ENCODE results near the gene CA12. TPM values are rescaled to one million over a fixed set of nuclear protein-coding genes. Genes with fewer than 3 reads are reported as not detected.

The CA12 gene
- total RNA-seq, 1 experiment from 2014 or later = 0.97 TPM

GRCh38 chr15:63369296-63369695 lies 12.3 kb downstream of the CA12 start:
- no peak for DNase-seq (ENCODE audit: low spot score)
- POLR2A ChIA-PET (ENCODE audit: low non-redundant PET) = no interaction called here
- intact Hi-C loops (cut with micrococcal nuclease; ENCODE audit: unreplicated experiment) = no loop called here
- peaks cover 11% of the 10 kb centered on the region for H3K4me1 ChIP-seq (ENCODE audit: insufficient read depth, low read length, poor library complexity, severe bottlenecking)
- no peaks in the 10 kb centered on the region for H3K36me3 ChIP-seq (ENCODE audit: insufficient read depth, low read length, poor library complexity, severe bottlenecking)
- no peaks in the 10 kb centered on the region for H3K27me3 ChIP-seq (replicated peaks; ENCODE audit: insufficient read depth, low read depth, low read length, poor library complexity)
- TF ChIP-seq EZH2 (IDR thresholded peaks at IDR 0.05; ENCODE audit: borderline replicate concordance, low read depth, low read length, poor library complexity, severe bottlenecking) (no peak), CTCF (conservative IDR thresholded peaks at IDR 0.05; ENCODE audit: low read depth, low read length) (no peak)
- no peak overlapping the region for H3K27ac ChIP-seq (ENCODE audit: low read depth, low read length, poor library complexity, severe bottlenecking)
- BruUV-seq (replicated peaks) = no TSS peak
- no peaks in the 10 kb centered on the region for H3K9me3 ChIP-seq (ENCODE audit: low read depth, low read length, poor library complexity, severe bottlenecking)
- H3K4me3 ChIP-seq (ENCODE audit: low read depth, low read length, poor library complexity, severe bottlenecking) = no peak overlapping the region
- CTCF ChIA-PET = interaction anchor here (0.8 kb wide), 1 partner anchor 33 kb away, joined by 3 read pairs; no protein-coding TSS in a partner anchor

GRCh38 chr15:63368503-63368902 lies 13.1 kb downstream of the CA12 start:
- ChIA-PET POLR2A (ENCODE audit: low non-redundant PET) (no interaction called here), CTCF (interaction anchor here (0.8 kb wide), 1 partner anchor 34 kb away, joined by 3 read pairs; no protein-coding TSS in a partner anchor)
- no peak for TF ChIP-seq CTCF (conservative IDR thresholded peaks at IDR 0.05; ENCODE audit: low read depth, low read length)
- no peak for TF ChIP-seq EZH2 (IDR thresholded peaks at IDR 0.05; ENCODE audit: borderline replicate concordance, low read depth, low read length, poor library complexity, severe bottlenecking)
- H3K27ac ChIP-seq (ENCODE audit: low read depth, low read length, poor library complexity, severe bottlenecking) = no peak overlapping the region
- BruUV-seq (replicated peaks) = no TSS peak
- intact Hi-C loops (cut with micrococcal nuclease; ENCODE audit: unreplicated experiment) = no loop called here
- no peak overlapping the region for H3K4me3 ChIP-seq (ENCODE audit: low read depth, low read length, poor library complexity, severe bottlenecking)
- H3K9me3 ChIP-seq (ENCODE audit: low read depth, low read length, poor library complexity, severe bottlenecking) = no peaks in the 10 kb centered on the region
- H3K27me3 ChIP-seq (replicated peaks; ENCODE audit: insufficient read depth, low read depth, low read length, poor library complexity) = no peaks in the 10 kb centered on the region
- peaks cover 11% of the 10 kb centered on the region for H3K4me1 ChIP-seq (ENCODE audit: insufficient read depth, low read length, poor library complexity, severe bottlenecking)
- DNase-seq (ENCODE audit: low spot score) = no peak
- H3K36me3 ChIP-seq (ENCODE audit: insufficient read depth, low read length, poor library complexity, severe bottlenecking) = no peaks in the 10 kb centered on the region

- no peaks in the 10 kb centered on the region for H3K9me3 ChIP-seq (ENCODE audit: low read depth, low read length, poor library complexity, severe bottlenecking)
- no peak overlapping the region for H3K27ac ChIP-seq (ENCODE audit: low read depth, low read length, poor library complexity, severe bottlenecking)
- no peak for TF ChIP-seq EZH2 (IDR thresholded peaks at IDR 0.05; ENCODE audit: borderline replicate concordance, low read depth, low read length, poor library complexity, severe bottlenecking)
- no peak for TF ChIP-seq CTCF (conservative IDR thresholded peaks at IDR 0.05; ENCODE audit: low read depth, low read length)
- no peak overlapping the region for H3K4me3 ChIP-seq (ENCODE audit: low read depth, low read length, poor library complexity, severe bottlenecking)
- DNase-seq (ENCODE audit: low spot score) = no peak
- H3K4me1 ChIP-seq (ENCODE audit: insufficient read depth, low read length, poor library complexity, severe bottlenecking) = peaks cover 10% of the 10 kb centered on the region
- POLR2A ChIA-PET (ENCODE audit: low non-redundant PET) = no interaction called here
- CTCF ChIA-PET = no interaction called here
- intact Hi-C loops (cut with micrococcal nuclease; ENCODE audit: unreplicated experiment) = no loop called here
- no TSS peak for BruUV-seq (replicated peaks)
- no peaks in the 10 kb centered on the region for H3K27me3 ChIP-seq (replicated peaks; ENCODE audit: insufficient read depth, low read depth, low read length, poor library complexity)
- H3K36me3 ChIP-seq (ENCODE audit: insufficient read depth, low read length, poor library complexity, severe bottlenecking) = no peaks in the 10 kb centered on the region
Observed at GRCh38 chr15:63367900-63368299, 13.7 kb downstream of the CA12 start.

All from A673 (cell line).